Chondrocyte (in vitro differentiated cells): ENCODE data around the gene STK32C. TPM values are rescaled to one million over a fixed set of nuclear protein-coding genes. Genes with fewer than 3 reads are reported as not detected.
"Not testable (repeated sequence)": the region's sequence is repeated elsewhere in the genome, so short reads cannot be mapped to it uniquely, and the experiment has no call there.

Experiments
- DNase-seq: peaks from one replicate; pipeline ENCODE4 v3.0.0; 2021; ENCODE audit warnings: mixed read lengths, low spot score
- H3K27ac Mint-ChIP-seq: one replicate; pipeline ENCODE4 v1.8.0; 2021; ENCODE audit warnings: mild to moderate bottlenecking, moderate library complexity, mixed read lengths; ENCODE audit not compliant: unreplicated experiment
- H3K27me3 Mint-ChIP-seq: 2 replicates; pipeline ENCODE4 v1.8.0; 2021; ENCODE audit warnings: low read depth, mixed read lengths
- H3K36me3 Mint-ChIP-seq: 2 replicates; pipeline ENCODE4 v1.8.0; 2021; ENCODE audit warnings: low read depth, mixed read lengths
- H3K4me1 Mint-ChIP-seq: 2 replicates; pipeline ENCODE4 v1.8.0; 2021; ENCODE audit warnings: low read depth, mild to moderate bottlenecking, mixed read lengths
- H3K4me3 Mint-ChIP-seq: one replicate; pipeline ENCODE4 v1.8.0; 2021; ENCODE audit warnings: mild to moderate bottlenecking, moderate library complexity, mixed read lengths; ENCODE audit not compliant: unreplicated experiment
- H3K9me3 Mint-ChIP-seq: 2 replicates; pipeline ENCODE4 v1.8.0; 2021; ENCODE audit warnings: low read depth, mixed read lengths
- total RNA-seq: library from RNA; stranded (reverse); gene quantifications from 3 replicates; pipeline ENCODE4 v1.2.1, GENCODE V29; 2021
- TF ChIP-seq, protein P1 (sequence below): fragments of 200-600 bp; sonication (generic); IDR thresholded peaks from 2 replicates; pipeline ENCODE4 v1.5.0; 2021; ENCODE audit warnings: antibody characterized with exemption, mild to moderate bottlenecking, moderate library complexity

The STK32C gene
- total RNA-seq, 1 donor from 2014 or later, result 17.9 TPM

DNA sequence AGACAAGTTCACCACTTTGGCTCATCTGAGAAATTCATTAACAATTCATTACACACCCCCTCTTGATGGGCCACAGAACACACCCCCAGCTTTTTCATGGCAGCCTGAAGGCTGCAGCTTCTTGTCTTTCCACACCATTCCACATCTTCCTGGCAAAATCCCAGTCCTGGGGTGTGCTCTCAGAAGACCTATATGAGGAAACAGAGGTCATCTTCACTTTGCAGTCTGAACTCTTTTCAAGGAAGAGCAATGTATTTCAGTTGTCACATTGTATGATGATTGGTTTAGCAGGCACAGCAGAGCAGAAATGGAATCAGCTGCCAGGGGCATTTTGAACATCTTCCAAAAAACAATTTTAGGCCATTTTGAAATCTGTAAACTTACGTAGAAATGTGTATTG lies 16.4 kb upstream of the STK32C start:
- H3K27ac Mint-ChIP-seq, result no peak overlapping the region
- peaks cover 57% of the 10 kb centered on the region for H3K4me1 Mint-ChIP-seq
- no peak overlapping the region for H3K4me3 Mint-ChIP-seq
- no peaks in the 10 kb centered on the region for H3K9me3 Mint-ChIP-seq
- H3K36me3 Mint-ChIP-seq, result peaks cover 9% of the 10 kb centered on the region
- TF ChIP-seq, protein P1, sequence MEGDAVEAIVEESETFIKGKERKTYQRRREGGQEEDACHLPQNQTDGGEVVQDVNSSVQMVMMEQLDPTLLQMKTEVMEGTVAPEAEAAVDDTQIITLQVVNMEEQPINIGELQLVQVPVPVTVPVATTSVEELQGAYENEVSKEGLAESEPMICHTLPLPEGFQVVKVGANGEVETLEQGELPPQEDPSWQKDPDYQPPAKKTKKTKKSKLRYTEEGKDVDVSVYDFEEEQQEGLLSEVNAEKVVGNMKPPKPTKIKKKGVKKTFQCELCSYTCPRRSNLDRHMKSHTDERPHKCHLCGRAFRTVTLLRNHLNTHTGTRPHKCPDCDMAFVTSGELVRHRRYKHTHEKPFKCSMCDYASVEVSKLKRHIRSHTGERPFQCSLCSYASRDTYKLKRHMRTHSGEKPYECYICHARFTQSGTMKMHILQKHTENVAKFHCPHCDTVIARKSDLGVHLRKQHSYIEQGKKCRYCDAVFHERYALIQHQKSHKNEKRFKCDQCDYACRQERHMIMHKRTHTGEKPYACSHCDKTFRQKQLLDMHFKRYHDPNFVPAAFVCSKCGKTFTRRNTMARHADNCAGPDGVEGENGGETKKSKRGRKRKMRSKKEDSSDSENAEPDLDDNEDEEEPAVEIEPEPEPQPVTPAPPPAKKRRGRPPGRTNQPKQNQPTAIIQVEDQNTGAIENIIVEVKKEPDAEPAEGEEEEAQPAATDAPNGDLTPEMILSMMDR, result no peak
- no peaks in the 10 kb centered on the region for H3K27me3 Mint-ChIP-seq
- peak; percentile 10 for DNase-seq

DNA sequence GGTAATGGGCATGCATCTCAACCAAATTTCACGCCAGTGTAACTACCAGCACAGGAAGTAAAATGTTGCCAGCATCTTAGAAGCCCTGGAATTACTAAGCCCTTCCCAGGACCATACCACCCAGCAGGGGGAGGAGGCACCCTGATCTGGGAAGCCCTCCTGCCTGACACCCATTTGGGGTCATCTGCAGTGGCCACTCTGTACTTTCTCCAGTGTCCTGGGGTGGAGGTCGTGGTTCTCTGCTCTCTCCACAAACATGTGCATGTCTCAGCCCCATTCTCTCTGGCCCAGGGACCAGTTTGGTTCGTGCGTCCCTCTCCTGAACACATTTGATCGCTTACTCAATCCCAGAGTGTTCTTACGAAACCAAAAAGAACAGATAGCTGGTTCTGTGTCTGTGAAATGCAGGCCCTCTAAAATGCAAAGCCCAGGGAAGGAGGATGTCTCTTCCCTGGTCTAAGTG lies 14.9 kb upstream of the STK32C start:
- Mint-ChIP-seq H3K36me3 (peaks cover 9% of the 10 kb centered on the region), H3K27me3 (no peaks in the 10 kb centered on the region), H3K9me3 (no peaks in the 10 kb centered on the region), H3K27ac (peak overlapping the region; percentile 49), H3K4me1 (peaks cover 49% of the 10 kb centered on the region), H3K4me3 (no peak overlapping the region)
- DNase-seq, result peak; percentile 19
- TF ChIP-seq, protein P1, result peak; percentile 30

DNA sequence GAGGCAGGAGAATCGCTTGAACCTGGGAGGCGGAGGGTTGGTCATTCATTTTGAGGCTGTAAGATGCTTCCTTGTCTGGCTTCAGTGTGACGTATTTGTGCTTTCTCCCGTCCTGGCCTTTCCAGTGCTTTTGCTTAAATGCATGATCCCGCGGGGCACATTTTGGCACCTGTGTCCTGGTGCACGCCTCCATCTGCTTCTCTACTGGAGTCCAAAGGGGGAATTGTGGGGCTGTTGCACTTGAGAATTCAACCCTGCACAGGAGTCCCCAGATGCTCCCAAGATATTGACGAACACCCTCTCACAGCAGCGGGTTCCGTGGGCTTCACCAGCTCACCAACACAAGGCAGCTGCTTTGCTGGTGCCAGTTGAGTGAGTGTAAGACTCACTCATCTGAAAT lies 14.0 kb upstream of the STK32C start:
- no peaks in the 10 kb centered on the region for H3K9me3 Mint-ChIP-seq
- H3K4me3 Mint-ChIP-seq, result no peak overlapping the region
- peak; percentile 33 for DNase-seq
- no peaks in the 10 kb centered on the region for H3K27me3 Mint-ChIP-seq
- peaks cover 47% of the 10 kb centered on the region for H3K4me1 Mint-ChIP-seq
- peaks cover 7% of the 10 kb centered on the region for H3K36me3 Mint-ChIP-seq
- peak overlapping the region; percentile 54 for H3K27ac Mint-ChIP-seq
- TF ChIP-seq, protein P1, result no peak

DNA sequence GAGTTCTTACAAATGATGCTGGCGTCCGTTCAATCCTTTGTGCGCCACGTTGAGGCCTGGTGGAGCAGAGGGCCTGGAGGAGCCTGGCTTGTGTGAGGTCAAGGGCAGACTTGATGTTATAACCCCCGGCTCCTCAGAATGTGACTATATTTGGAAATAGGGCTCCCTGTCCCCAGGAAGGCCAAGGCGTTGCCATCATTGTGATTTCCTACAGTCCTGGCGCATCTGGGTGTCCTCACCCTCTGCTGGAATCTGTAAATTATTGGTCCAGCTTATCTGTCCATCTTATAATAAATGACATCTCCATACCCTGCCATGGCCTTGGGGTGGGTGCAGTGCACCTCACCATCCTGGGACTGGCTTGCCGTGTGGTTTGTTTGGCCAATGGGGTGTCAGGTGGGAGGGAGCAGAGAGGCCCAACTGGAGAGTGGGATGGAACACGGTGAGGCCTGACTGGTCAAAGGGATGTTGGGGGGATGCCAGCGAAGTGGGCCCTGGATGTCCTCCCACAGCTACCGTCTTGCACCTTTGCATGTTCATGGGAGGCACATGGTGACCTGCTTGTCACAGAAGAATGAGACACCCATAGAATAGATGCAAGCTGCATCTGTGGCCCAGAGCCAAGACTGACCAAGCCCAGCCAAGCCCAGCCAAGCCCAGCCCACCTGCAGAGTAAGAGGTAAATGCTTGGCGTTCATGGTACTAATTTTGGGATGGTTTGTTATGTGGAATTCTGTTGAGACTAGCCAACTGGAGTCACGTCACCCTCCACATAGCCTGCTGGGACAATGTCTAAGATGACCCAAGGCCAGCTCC lies 13.1 kb upstream of the STK32C start:
- Mint-ChIP-seq H3K36me3 (peaks cover 7% of the 10 kb centered on the region), H3K27me3 (no peaks in the 10 kb centered on the region), H3K4me1 (peaks cover 47% of the 10 kb centered on the region), H3K27ac (peak overlapping the region; percentile 99), H3K9me3 (no peaks in the 10 kb centered on the region), H3K4me3 (peak overlapping the region; percentile 44)
- peak; percentile 39 for DNase-seq
- TF ChIP-seq, protein P1, result no peak

DNA sequence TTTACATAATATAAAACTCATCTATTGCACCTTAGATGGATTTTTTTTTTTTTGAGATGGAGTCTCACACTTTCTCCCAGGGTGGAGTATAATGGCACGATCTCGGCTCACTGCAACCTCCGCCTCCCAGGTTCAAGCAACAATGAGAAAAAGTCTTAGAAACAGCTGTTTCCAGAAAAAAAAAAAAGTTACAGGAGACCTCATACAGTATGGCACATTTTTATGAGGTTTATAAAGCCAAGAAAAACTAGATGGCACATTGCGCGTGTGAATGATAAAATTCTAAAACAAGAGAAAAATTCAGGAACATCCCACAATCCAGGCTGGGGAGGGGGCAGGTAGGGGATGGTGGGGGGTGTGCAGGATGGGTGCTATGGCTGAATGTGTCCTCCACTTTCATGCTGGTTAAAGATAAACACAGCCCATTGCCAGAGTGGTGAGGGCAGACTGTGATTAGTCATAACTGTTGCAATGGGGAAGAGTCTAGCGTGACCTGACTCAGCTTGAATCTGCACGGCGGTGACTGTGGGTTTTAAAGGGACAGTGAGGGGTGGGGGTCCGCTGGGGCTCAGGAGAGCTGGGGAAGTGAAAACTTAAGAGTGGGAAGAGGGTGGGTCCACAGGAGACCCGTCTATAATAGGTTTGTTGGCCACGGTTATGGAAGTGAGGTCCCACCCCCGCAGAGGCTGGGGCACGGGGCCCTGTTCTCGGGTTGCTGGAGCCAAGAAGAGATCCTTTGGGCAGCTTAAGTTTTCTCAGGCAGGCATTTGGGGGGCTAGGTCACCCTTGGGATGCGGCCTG lies 12.3 kb upstream of the STK32C start:
- H3K9me3 Mint-ChIP-seq, result no peaks in the 10 kb centered on the region
- no peaks in the 10 kb centered on the region for H3K27me3 Mint-ChIP-seq
- peaks cover 47% of the 10 kb centered on the region for H3K4me1 Mint-ChIP-seq
- H3K4me3 Mint-ChIP-seq, result peak overlapping the region; percentile 44
- peak; percentile 38 for DNase-seq
- H3K27ac Mint-ChIP-seq, result peak overlapping the region; percentile 99
- TF ChIP-seq, protein P1, result no peak
- peaks cover 6% of the 10 kb centered on the region for H3K36me3 Mint-ChIP-seq

DNA sequence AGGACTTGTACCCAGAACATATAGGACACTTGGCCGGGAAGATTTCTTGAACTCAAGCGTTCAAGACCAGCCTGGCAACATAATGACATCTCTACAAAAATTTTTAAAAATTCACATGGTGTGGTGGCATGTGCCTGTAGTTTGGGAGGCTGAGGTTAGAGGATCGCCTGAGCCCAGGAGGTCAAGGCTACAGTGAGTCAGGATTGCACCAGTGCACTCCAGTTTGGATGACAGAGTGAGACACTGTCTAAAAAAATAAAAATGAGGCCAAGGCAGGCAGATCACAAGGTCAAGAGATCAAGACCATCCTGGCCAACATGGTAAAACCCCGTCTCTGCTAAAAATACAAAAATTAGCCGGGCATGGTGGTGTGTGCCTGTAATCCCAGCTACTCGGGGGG lies 9.7 kb upstream of the STK32C start:
- H3K27ac Mint-ChIP-seq, DNase-seq, H3K9me3 Mint-ChIP-seq, H3K36me3 Mint-ChIP-seq, H3K27me3 Mint-ChIP-seq, H3K4me3 Mint-ChIP-seq: not testable (repeated sequence)
- peaks cover 34% of the 10 kb centered on the region for H3K4me1 Mint-ChIP-seq
